ENCODE measurements around the gene C16orf96. TPM values are rescaled to one million over a fixed set of nuclear protein-coding genes. Genes with fewer than 3 reads are reported as not detected.
"Not testable (repeated sequence)": the region's sequence is repeated elsewhere in the genome, so short reads cannot be mapped to it uniquely, and the experiment has no call there.

C16orf96 gene
- total RNA-seq, 1 donor from 2014 or later, result 0.05 TPM

DNA sequence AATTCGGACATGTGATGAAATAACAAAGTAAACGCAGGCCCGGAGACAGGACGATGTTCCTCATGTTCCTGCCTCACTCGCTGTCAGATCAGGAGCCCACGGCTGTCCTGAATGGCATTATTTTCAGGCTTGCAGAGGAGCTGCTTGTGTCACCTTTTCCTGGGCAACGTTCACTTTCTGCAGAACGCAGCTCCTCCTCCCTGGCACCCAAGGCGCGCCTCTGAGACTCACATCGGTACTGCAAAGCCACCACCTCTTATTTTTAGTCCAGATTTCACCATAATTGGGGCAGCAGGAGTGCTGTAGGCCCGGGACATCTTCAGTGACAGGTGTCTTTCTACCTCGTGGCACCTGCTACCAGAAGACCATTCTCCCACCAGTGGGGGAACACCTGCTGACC, 8.0 kb upstream of the C16orf96 start:
- ATAC-seq, result no peak
- no peak for DNase-seq (ENCODE audit: missing footprints)
- intact Hi-C loops (cut with DNase I), result loop anchor here (2.0 kb wide), 1 partner anchor 41 kb away; no protein-coding TSS in a partner anchor

DNA sequence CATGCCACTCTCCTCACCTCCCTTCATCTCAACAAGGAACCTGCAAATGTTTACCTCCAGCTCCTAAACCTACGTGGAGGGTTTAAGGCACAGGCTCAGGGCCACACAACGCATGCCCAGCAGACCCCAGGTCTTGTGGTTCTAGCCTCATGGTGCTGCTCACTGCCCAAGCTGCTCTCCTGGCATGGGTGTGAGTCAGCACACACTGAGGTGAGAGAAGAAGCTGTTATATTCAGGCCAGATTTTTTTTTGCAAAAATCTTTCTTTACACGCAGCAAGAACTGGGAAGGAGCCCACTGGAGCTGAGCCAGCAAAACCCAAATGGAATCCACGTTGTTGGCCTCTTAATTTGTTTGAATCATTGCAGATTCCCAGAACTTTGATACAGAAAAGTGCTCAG, 5.5 kb upstream of the C16orf96 start:
- no peak for DNase-seq (ENCODE audit: missing footprints)
- ATAC-seq, result no peak
- intact Hi-C loops (cut with DNase I), result no loop called here

DNA sequence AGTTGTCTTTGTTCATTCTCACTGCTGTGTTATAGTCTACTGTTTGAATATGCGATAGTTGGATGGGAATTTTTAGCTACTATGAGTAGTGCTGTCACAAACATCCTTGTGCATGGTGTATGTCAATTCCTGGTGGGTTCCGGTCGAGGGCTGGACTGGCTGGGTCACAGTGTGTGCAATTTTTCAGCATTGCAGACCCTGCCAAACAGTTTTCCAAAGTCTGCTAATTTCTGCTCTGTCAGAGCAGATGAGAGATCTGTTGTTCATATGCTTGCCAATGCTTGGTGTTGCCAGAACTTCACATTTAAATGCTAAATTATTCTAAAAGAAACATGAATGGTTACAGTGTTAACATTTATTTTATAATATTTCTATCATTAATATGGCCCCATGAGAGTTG, 3.6 kb upstream of the C16orf96 start:
- intact Hi-C loops (cut with DNase I), result no loop called here
- ATAC-seq, result no peak
- no peak for DNase-seq (ENCODE audit: missing footprints)

DNA sequence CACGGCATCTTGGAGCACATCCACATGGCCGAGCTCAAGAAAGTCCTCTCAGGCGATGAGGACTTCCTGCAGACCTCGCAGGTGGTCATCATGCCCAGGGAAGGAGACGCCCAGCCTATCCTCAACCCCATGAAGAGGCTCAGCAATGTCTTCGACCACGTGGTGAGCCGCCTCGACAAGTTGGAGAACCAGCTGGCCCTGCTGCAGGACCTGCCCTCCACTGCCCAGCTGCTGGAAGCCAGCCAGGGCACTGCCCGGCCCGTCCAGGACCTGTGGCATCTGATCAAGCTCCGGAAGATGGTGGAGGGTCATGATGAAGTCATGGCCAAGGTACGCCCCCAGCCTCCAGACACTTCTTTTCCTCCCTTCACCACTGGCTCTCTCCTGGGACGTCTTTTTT, 440 bp downstream of the C16orf96 start:
- DNase-seq (ENCODE audit: missing footprints) (no peak), ATAC-seq (no peak)
- intact Hi-C loops (cut with DNase I), result no loop called here

DNA sequence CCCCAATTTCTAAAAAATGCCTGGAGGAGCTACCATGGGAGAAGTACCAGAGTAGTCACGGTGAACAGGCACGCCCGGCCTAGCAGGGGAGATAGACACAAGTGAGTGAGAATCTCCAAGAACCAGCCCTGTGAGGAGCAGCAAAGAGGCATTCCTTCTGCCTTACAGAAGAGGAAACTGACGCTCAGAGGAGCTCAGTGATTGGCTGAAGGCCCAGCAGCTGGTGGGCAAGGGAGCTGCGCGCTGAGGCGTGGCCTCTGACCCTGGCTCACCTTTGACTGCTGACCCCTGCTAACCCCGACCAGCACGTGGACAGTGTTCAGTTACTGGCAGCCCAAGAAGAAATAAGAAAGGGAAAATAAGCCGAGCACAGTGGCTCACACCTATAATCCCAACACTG, 1.8 kb downstream of the C16orf96 start:
- intact Hi-C loops (cut with DNase I), result no loop called here
- ATAC-seq, result no peak
- no peak for DNase-seq (ENCODE audit: missing footprints)

DNA sequence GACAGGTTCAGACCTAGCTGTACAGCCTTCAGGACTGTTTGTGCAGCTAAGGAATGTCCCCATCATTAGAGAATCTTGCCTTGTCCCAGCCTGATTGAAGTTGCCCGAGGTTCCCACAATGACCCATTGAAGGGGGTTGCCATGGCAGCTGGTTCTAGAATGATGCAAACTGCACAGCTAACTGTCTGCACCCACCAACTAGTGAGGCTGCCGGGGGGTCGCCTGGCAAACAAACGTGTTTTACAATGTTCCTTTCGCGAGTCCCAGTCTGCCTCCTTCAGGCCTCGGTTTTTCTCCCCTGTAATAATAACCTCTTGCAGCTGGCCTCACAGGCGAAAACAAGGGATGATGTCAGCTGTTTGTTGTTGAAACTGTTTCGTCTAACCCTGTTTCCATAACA, 5.5 kb downstream of the C16orf96 start:
- DNase-seq (ENCODE audit: missing footprints), result no peak
- intact Hi-C loops (cut with DNase I), result no loop called here
- no peak for ATAC-seq

DNA sequence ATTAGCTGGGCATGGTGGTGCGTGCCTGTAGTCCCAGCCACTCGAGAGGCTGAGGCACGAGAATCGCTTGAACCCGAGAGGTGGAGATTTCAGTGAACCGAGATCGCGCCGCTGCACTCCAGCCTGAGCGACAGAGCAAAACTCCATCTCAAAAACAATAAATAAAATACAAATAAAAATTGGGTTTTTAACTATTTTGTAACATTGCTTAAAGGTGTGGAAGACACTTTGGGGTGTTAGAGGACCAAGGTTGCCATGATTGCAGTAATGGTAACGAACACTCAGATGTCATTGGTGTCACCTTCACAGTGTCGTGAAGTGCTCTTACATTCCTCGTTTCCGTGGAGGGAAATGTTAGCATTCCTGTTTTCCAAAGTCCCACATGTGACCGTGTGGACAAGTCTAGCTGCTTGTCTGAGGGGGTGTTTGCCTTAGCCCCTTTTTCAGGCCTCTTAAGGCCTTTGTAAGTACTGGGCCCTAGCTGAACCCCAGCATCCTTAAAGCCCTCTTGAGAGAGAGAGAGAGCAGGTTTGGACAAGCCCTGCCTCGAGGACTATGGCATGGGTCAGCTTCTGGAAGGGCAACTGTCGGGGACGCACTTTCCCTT, 8.6 kb downstream of the C16orf96 start:
- no peak for DNase-seq (ENCODE audit: missing footprints)
- intact Hi-C loops (cut with DNase I), result no loop called here
- ATAC-seq, result no peak

DNA sequence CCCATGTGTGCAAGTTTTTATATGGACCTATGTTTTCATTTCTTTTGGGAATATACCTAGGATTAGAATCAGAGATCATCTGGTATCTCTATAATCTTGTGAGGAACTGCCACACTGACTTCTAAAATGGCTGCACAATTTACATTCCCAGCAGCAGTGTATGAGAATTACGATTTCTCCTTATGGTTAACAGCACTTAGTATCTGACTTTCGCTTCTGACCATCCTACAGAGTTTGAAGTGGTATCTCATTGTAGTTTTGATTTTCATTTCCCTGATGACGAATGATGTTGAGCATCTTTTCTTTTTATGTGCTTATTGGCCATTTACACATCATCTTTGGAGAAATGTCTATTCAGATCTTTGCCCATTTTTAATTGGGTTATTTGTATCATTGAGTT, 10.0 kb downstream of the C16orf96 start:
- DNase-seq (ENCODE audit: missing footprints) (no peak), ATAC-seq (no peak)
- intact Hi-C loops (cut with DNase I), result no loop called here

DNA sequence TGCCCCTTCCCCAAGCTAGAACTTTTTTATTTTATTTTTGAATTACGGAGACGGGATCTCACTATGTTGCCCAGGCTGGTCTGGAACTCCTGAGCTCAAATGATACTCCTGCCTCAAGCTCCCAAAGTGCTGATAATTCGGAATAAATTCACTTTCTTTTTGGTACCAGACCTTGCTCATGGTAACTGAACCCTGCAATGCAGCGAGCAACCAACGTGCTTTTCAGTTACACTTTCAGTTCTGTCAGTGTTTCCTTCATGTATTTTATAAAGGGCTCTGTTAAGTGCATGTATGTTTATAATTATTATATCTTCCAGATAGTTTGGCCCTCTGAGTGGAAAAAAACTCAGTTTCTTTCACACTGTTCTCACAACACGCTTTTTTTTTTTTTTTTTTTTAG, 13.9 kb downstream of the C16orf96 start:
- no peak for ATAC-seq
- intact Hi-C loops (cut with DNase I), result no loop called here

DNA sequence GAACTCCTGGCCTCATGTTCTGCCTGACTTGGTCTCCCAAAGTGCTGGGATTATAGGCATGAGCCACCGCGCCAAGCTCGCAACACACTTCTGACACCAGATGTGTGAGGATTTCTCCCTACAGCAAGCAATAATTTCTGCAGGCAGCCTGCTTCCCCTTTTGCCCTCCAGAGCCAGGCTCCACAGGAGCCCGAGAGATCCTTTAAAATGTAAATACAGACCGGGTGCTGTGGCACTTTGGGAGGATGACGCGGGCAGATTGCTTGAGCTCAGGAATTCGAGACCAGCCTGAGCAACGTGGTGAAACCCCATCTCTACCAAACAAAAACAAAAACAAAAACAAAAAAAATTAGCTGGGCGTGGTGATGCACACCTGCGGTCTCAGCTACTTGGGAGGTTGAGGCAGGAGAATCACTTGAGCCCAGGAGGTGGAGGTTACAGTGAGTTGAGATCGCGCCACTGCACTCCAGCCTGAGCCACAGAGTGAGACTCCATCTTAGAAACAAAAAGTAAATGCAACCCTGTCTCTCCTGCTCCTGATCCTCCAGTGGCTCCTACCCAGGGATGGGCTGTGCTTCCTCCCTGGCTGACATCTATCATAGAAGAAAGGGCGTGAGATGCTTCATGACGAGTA, 14.7 kb downstream of the C16orf96 start:
- ATAC-seq, result no peak
- intact Hi-C loops (cut with DNase I), result no loop called here
- DNase-seq (ENCODE audit: missing footprints), result no peak

More for the DNA sequence above, 13.9 kb downstream of the C16orf96 start:
- DNase-seq (ENCODE audit: missing footprints), result no peak

DNA sequence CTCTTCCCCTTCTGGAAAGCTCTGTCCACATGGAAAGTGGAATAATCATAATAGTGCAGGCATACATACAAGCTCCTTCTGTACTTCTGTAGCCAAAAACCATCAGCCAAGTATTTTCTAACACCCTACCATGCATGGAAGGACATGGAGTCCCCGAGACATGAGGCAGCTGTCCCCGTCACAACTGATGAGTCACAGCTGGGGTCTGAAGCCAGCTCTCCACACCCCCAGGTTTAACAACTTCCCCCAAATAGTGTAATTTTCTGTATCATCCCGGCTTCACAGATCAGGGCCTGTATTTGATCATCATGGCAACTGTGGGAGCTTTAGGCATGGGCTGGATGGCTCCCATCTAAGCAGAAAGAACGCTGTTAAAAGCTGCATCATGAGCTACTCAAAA, 16.6 kb downstream of the C16orf96 start:
- peak; percentile 83 for ATAC-seq
- DNase-seq (ENCODE audit: missing footprints), result no peak
- intact Hi-C loops (cut with DNase I), result no loop called here

DNA sequence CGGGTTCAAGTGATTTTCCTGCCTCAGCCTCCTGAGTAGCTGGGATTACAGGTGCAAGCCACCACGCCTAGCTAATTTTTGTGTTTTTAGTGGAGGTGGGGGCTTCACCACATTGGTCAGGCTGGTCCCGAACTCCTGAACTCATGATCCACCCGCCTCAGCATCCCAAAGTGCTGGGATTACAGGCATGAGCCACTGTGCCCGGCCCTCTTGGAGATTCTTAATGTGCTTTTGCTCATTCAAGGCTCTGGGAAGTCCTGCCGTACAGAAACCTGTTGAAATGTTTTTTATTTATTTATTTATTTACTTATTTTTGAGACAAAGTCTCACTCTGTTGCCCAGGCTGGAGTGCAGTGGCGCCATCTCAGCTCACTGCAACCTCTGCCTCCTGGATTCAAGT, 17.8 kb downstream of the C16orf96 start:
- intact Hi-C loops (cut with DNase I); ATAC-seq; DNase-seq (ENCODE audit: missing footprints): not testable (repeated sequence)

DNA sequence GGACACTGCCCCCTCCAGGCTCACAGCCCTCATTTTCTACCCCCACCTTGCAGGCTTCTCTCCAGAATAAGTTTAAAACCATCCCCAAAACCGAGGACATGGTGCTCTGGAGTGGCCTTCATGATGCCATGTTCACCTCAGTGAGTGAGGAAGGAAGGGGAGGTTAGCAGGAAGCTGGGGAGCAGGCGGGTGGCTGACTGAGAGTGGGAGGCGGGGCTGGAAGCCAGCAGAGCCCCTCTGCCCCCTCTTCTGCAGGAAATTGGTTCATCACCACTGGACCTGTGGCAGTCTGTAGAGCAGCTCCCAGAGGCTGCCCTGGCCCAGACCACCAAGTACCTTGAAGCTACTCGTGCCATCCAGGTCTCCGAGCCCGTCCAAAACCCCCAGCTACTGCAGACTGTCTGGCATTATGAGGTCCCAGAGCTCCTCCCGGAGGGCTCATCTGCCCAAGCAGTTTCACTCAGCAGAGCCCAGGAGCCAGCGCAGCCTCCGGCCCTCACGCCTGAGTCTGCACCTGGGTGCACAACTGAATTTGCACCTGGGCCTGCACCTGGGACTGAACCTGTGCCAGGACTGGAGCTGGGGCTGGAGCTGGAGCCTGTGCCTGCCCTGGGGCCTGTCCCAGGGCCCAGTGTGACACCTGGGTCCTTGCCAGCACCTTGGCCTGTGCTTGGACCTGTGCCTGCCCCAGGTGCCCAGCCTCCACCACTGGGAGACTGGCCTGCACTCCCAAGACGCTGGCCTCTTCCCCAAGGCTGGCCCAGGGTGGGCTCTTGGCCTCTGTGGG, 19.0 kb downstream of the C16orf96 start:
- no peak for ATAC-seq
- DNase-seq (ENCODE audit: missing footprints), result no peak
- intact Hi-C loops (cut with DNase I), result no loop called here

DNA sequence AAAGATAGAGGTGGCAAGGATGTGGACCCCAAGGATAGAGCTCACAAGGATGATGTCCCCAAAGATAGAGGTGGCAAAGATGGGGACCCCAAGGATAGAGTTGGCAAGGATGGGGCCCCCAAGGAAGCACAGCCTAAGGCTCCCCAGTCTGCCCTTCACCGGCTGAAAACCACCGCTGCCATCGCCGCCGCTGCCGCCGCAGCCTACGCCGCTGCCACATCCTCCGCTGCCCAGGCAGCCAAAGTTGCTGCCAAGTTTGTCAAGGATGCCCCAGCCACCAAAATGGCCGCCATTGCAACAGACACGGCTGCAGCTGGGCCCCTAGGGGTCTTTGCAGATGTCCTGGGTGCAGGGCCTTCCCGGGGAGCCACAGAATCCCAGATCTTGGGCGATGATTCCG, 19.9 kb downstream of the C16orf96 start:
- intact Hi-C loops (cut with DNase I), result no loop called here
- ATAC-seq, result no peak

DNA sequence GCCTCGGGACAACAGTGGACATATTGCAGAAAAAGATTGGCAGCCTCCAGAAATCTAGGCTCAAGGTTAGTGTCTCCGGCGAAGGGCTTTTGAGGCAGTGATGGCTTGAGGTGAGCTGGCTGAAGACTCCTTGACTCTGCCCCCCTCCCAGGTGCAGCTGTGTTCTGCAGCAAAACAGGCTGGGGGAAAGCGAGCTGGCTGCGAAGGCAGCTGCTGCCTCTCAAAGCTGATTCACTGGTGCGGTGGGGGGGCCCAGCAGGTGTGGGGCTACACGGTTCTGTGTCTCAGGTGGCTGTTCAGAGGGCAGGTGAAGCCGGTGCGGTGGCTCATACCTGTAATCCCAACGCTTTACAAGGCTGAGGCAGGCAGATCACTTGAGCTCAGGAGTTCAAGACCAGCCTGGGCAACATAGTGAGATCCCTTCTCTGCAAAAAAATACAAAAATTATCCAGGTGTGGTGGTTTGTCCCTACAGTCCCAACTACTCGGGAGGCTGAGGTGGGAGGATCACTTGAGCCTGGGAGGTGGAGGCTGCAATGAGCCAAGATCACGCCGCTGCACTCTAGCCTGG, 22.9 kb downstream of the C16orf96 start:
- no peak for ATAC-seq
- intact Hi-C loops (cut with DNase I), result no loop called here

More for the DNA sequence above, 19.9 kb downstream of the C16orf96 start:
- no peak for DNase-seq (ENCODE audit: missing footprints)

DNA sequence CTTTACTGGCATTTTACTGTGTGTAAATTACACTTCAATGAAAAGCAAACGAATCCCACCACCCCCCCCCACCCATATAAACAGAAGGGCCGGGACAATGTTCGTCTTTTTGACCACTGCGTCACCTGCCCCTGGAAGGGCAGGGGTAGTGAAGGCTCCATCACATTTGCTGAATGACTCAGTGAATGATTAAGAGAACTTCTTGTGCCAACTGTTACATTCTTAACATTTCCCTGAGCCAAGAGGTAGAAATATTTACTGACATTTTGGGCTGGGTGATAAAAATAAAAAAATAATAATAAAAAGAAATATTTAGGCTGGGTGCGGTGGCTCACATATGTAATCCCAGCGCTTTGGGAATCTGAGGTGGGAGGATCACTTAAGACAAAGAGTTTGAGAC, 24.1 kb downstream of the C16orf96 start:
- no peak for ATAC-seq
- intact Hi-C loops (cut with DNase I), result no loop called here
- no peak for DNase-seq (ENCODE audit: missing footprints)

More for the DNA sequence above, 22.9 kb downstream of the C16orf96 start:
- DNase-seq (ENCODE audit: missing footprints), result no peak

DNA sequence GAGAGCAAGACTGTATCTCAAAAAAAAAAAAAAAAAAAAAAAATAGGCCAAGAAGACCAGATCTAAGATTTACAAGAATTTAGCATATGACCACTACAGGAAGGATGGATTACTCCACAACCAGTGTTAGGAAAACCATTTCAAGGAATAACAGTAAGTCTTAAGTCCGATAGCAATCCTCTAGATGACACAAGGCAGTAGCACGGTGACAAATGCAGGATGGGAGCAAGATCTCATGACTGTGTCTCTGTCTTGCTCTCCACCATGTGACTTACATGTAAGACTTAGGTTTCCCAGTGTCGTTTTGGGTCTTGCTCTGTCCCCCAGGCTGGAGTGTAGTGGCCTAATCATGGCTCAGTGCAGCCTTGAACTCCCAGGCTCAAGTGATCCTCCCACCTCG, 27.8 kb downstream of the C16orf96 start:
- intact Hi-C loops (cut with DNase I), result no loop called here
- ATAC-seq (no peak), DNase-seq (ENCODE audit: missing footprints) (no peak)

DNA sequence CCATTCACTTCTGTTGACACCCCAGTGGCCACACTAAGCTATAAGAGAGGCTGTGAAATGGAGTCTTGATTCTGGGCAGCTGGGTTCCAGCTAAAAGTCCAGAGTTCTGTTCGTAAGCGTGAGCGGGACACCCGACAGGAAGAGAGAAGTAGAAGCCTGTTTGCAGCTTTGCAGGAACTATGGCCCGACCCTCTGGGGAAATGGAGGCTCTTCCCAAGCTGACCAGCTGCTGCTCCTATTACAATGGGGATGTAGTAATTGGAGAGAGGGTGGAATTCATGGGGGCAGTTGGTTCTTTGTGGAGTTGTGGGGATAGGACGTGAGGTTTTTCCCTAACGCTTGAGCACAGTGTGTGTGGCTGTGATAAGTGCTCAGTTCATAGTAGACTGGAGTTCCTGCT, 30.2 kb downstream of the C16orf96 start:
- intact Hi-C loops (cut with DNase I), result loop anchor here (5.0 kb wide), 1 partner anchor 69 kb away; no protein-coding TSS in a partner anchor
- no peak for DNase-seq (ENCODE audit: missing footprints)
- ATAC-seq, result no peak

DNA sequence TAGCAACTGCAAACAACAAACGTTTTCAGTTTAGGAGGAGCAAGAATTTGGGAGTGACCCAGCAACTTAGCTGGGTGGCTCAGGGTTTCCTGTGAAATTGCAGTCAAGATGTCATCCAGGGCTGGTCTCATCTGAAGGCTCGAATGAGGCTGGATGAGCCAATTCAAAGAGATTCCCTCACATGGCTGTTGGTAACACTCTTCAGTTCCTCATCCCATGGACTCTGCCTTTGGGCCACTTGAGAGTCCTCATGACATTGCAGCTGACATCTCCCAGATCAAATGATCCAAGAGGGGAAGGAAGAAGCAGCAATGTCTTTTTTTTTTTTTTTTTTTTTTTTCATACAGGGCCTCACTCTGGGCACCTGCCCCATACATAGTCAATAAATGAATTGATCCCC, 32.2 kb downstream of the C16orf96 start:
- intact Hi-C loops (cut with DNase I), result loop anchor here (5.0 kb wide), 1 partner anchor 71 kb away; no protein-coding TSS in a partner anchor
- DNase-seq (ENCODE audit: missing footprints) (no peak), ATAC-seq (no peak)

DNA sequence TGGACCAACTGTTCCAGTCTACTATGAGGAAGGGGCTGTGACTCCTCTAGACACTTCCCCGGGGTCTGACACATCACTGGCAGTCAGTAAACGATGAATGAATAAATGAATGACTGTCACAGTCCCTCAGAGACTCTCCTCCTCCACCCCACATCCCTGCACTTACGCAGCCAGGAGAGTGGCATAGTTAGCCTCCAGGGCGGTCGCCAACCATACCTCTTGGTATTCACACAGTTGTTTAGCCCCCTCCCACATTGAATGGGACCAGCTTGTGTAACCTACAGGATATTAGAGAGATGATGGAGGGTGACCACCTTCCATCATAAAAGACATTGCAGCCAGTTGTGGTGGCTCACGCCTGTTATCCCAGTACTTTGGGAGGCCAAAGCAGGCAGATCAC, 32.8 kb downstream of the C16orf96 start:
- no peak for ATAC-seq
- DNase-seq (ENCODE audit: missing footprints), result no peak
- intact Hi-C loops (cut with DNase I), result loop anchor here (5.0 kb wide), 1 partner anchor 72 kb away; no protein-coding TSS in a partner anchor
